DOHH2 (cell line): ENCODE results near the gene RPUSD3.

Experiments
- EZH2phosphoT487 ChIP-seq: fragments of 200-600 bp; sonication (generic); IDR thresholded peaks from 2 replicates; pipeline ENCODE4 v1.6.1; 2017; ENCODE audit warnings: borderline replicate concordance, mild to moderate bottlenecking, antibody characterized with exemption, low read length, moderate library complexity, mixed read lengths
- TF ChIP-seq, protein P1 (sequence below): fragments of 200-600 bp; sonication (generic); IDR thresholded peaks from one replicate; pipeline ENCODE4 v1.5.1; 2014; ENCODE audit warnings: antibody characterized with exemption, mild to moderate bottlenecking, low read depth, low read length; ENCODE audit not compliant: poor library complexity, severe bottlenecking

DNA sequence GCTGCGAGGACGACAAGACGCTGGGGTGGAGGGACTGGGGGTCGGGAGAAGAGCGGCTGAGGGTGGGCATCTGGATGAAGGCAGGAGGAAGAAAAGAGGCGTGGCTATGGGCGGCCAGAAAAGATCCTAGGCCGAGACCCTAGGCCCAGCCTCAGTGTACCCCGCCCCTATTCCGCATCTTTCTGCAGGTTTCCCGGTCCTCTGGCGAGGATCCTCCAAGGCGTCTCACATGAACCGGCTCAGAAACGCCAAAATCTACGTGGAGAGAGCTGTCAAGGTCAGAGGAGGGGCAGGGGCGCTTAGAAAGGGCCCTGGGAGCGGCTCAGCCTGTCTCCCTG lies 33.4 kb downstream of the RPUSD3 start:
- TF ChIP-seq, protein P1, sequence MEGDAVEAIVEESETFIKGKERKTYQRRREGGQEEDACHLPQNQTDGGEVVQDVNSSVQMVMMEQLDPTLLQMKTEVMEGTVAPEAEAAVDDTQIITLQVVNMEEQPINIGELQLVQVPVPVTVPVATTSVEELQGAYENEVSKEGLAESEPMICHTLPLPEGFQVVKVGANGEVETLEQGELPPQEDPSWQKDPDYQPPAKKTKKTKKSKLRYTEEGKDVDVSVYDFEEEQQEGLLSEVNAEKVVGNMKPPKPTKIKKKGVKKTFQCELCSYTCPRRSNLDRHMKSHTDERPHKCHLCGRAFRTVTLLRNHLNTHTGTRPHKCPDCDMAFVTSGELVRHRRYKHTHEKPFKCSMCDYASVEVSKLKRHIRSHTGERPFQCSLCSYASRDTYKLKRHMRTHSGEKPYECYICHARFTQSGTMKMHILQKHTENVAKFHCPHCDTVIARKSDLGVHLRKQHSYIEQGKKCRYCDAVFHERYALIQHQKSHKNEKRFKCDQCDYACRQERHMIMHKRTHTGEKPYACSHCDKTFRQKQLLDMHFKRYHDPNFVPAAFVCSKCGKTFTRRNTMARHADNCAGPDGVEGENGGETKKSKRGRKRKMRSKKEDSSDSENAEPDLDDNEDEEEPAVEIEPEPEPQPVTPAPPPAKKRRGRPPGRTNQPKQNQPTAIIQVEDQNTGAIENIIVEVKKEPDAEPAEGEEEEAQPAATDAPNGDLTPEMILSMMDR: no peak
- TF ChIP-seq EZH2phosphoT487: no peak
